ENCODE data around the gene ADAMTS17. TPM values are rescaled to one million over a fixed set of nuclear protein-coding genes. Genes with fewer than 3 reads are reported as not detected.

Gene ADAMTS17
- total RNA-seq, 1 donor from 2014 or later = 1.5 TPM

GRCh38 chr15:99994849-99995248, 346.9 kb downstream of the ADAMTS17 start:
- TF ChIP-seq EZH2phosphoT487 (IDR thresholded peaks at IDR 0.05) = peak; percentile 53
- TF ChIP-seq, protein P1, sequence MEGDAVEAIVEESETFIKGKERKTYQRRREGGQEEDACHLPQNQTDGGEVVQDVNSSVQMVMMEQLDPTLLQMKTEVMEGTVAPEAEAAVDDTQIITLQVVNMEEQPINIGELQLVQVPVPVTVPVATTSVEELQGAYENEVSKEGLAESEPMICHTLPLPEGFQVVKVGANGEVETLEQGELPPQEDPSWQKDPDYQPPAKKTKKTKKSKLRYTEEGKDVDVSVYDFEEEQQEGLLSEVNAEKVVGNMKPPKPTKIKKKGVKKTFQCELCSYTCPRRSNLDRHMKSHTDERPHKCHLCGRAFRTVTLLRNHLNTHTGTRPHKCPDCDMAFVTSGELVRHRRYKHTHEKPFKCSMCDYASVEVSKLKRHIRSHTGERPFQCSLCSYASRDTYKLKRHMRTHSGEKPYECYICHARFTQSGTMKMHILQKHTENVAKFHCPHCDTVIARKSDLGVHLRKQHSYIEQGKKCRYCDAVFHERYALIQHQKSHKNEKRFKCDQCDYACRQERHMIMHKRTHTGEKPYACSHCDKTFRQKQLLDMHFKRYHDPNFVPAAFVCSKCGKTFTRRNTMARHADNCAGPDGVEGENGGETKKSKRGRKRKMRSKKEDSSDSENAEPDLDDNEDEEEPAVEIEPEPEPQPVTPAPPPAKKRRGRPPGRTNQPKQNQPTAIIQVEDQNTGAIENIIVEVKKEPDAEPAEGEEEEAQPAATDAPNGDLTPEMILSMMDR (IDR thresholded peaks at IDR 0.05) = peak; percentile 7
- no peak for TF ChIP-seq EZH2 (IDR thresholded peaks at IDR 0.05)
- Histone ChIP-seq H4K20me1 (ENCODE audit: low read depth) (no peaks in the 10 kb centered on the region), H3K36me3 (no peaks in the 10 kb centered on the region), H2AFZ (replicated peaks) (no peak overlapping the region), H3K79me2 (ENCODE audit: low read depth) (no peaks in the 10 kb centered on the region), H3F3A (ENCODE audit: low read depth) (peaks cover 11% of the 10 kb centered on the region), H3K27me3 (no peaks in the 10 kb centered on the region), H3K4me2 (peak overlapping the region; percentile 69), H3K9me3 (ENCODE audit: low read depth) (no peaks in the 10 kb centered on the region), H3K27ac (no peak overlapping the region), H3K4me3 (no peak overlapping the region), H3K4me1 (peaks cover 27% of the 10 kb centered on the region), H3K9ac (no peak overlapping the region)
- Mint-ChIP-seq H3K4me1 (peaks cover 41% of the 10 kb centered on the region), H3K9me3 (no peaks in the 10 kb centered on the region), H3K27me3 (ENCODE audit: insufficient read depth, low read depth) (peaks cover 17% of the 10 kb centered on the region), H3K4me3 (no peak overlapping the region), H3K36me3 (no peaks in the 10 kb centered on the region), H3K27ac (no peak overlapping the region)
- DNase-seq (ENCODE audit: low spot score) = peak; percentile 85

DNA sequence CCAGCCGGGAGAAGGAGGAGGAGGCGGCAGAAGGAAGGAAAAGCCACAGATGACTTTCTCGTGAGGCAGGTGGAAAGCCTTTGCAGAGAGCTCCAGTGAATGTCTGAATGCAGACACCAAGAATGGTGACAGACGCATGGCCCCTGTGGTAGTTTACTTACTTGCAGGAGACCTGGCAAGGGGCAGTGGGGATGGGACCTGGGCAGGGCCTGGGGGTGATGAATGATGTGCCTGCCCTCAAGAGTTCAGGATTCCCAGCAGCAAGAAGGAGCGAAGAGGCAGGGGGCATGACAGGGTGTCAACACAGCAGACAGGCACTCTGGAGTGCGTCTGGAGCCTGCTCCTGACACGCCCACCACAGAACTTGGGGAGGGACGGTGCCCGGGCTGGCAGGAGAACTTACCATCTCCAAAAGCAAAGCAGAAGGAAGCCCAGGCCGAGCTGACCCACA, 348.1 kb downstream of the ADAMTS17 start:
- Mint-ChIP-seq H3K4me3 (no peak overlapping the region), H3K4me1 (peaks cover 33% of the 10 kb centered on the region), H3K9me3 (no peaks in the 10 kb centered on the region), H3K27me3 (ENCODE audit: insufficient read depth, low read depth) (peaks cover 17% of the 10 kb centered on the region), H3K27ac (peak overlapping the region; percentile 76), H3K36me3 (no peaks in the 10 kb centered on the region)
- Histone ChIP-seq H2AFZ (replicated peaks) (no peak overlapping the region), H4K20me1 (ENCODE audit: low read depth) (no peaks in the 10 kb centered on the region), H3F3A (ENCODE audit: low read depth) (peaks cover 11% of the 10 kb centered on the region), H3K79me2 (ENCODE audit: low read depth) (no peaks in the 10 kb centered on the region), H3K27me3 (no peaks in the 10 kb centered on the region), H3K36me3 (no peaks in the 10 kb centered on the region), H3K9me3 (ENCODE audit: low read depth) (no peaks in the 10 kb centered on the region), H3K27ac (no peak overlapping the region), H3K4me3 (no peak overlapping the region), H3K4me2 (no peak overlapping the region), H3K9ac (no peak overlapping the region), H3K4me1 (peaks cover 27% of the 10 kb centered on the region)
- TF ChIP-seq EZH2phosphoT487 (IDR thresholded peaks at IDR 0.05) (no peak), EZH2 (IDR thresholded peaks at IDR 0.05) (no peak)
- TF ChIP-seq, protein P1 (IDR thresholded peaks at IDR 0.05) = no peak
- DNase-seq (ENCODE audit: low spot score) = no peak

- H3K9me3 Mint-ChIP-seq = peaks cover 2% of the 10 kb centered on the region
- Histone ChIP-seq H3K4me3 (no peak overlapping the region), H2AFZ (replicated peaks) (no peak overlapping the region), H3F3A (ENCODE audit: low read depth) (peaks cover 11% of the 10 kb centered on the region), H3K9ac (no peak overlapping the region), H3K79me2 (ENCODE audit: low read depth) (no peaks in the 10 kb centered on the region), H4K20me1 (ENCODE audit: low read depth) (no peaks in the 10 kb centered on the region), H3K27me3 (no peaks in the 10 kb centered on the region), H3K4me1 (peaks cover 27% of the 10 kb centered on the region), H3K4me2 (no peak overlapping the region), H3K36me3 (no peaks in the 10 kb centered on the region), H3K27ac (no peak overlapping the region), H3K9me3 (ENCODE audit: low read depth) (no peaks in the 10 kb centered on the region)
- no peak for DNase-seq (ENCODE audit: low spot score)
- TF ChIP-seq, protein P1 (IDR thresholded peaks at IDR 0.05) = no peak
- TF ChIP-seq EZH2phosphoT487 (IDR thresholded peaks at IDR 0.05) = no peak
- no peak for TF ChIP-seq EZH2 (IDR thresholded peaks at IDR 0.05)
- peaks cover 32% of the 10 kb centered on the region for H3K4me1 Mint-ChIP-seq
- peaks cover 15% of the 10 kb centered on the region for H3K27me3 Mint-ChIP-seq (ENCODE audit: insufficient read depth, low read depth)
- H3K36me3 Mint-ChIP-seq = peaks cover under 1% of the 10 kb centered on the region
- H3K27ac Mint-ChIP-seq = peak overlapping the region; percentile 76
- H3K4me3 Mint-ChIP-seq = no peak overlapping the region
Measured at GRCh38 chr15:99993262-99993661, 348.5 kb downstream of the ADAMTS17 start.

All from neural progenitor cell (in vitro differentiated cells).